Measurements from ENCODE around the gene EMP3. TPM values are rescaled to one million over a fixed set of nuclear protein-coding genes. Genes with fewer than 3 reads are reported as not detected.

EMP3 gene
- total RNA-seq, 2 donors from 2014 or later = 11.6 to 29.4 TPM

DNA sequence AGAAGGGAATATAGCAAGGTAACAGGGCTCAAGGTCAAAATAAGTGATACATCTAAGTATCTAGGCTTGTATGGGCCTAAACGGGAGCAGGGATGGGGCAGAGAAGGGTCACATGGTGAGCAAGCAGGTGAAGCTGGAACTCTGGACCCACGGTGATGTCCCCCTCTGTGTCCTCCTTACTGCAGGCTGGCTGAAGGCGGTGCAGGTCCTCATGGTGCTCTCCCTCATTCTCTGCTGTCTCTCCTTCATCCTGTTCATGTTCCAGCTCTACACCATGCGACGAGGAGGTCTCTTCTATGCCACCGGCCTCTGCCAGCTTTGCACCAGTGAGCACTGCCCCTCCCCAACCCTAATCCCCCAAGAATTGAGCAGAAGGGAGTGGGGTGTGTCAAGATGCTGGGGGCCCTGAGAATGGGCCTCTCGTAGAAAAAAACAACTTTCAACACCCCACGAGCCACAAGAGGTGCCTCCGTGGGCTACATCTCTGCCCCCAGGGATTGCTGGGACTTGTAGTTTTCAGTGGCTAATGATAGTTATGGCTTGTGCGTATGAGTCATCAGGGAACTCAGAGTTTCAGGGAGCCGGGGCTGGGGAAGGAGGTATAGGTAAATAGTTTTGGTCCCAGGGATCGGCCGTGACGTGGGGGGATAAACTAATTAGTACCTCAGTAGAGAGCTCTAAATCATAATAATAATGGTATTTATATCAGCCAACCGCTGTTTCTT, 4.0 kb downstream of the EMP3 start:
- peak overlapping the region; percentile 85 for H3K27ac ChIP-seq
- intact Hi-C loops (cut with DNase I) = loop anchor here (10.0 kb wide), 1 partner anchor 285 kb away; the partner anchor contains the start of genes FAM83E, RPL18 and SPHK2
- no peak for DNase-seq
- no peaks in the 10 kb centered on the region for H3K27me3 ChIP-seq
- H3K36me3 ChIP-seq = no peaks in the 10 kb centered on the region
- H3K4me1 ChIP-seq = peaks cover 10% of the 10 kb centered on the region
- peak overlapping the region; percentile 41 for H3K4me3 ChIP-seq
- no peak overlapping the region for H3K9ac ChIP-seq (ENCODE audit: low read depth in 2 of 2, low read length in 2 of 2)
- no peaks in the 10 kb centered on the region for H3K9me3 ChIP-seq
- TF ChIP-seq CTCF (IDR thresholded peaks at IDR 0.05) = no peak

DNA sequence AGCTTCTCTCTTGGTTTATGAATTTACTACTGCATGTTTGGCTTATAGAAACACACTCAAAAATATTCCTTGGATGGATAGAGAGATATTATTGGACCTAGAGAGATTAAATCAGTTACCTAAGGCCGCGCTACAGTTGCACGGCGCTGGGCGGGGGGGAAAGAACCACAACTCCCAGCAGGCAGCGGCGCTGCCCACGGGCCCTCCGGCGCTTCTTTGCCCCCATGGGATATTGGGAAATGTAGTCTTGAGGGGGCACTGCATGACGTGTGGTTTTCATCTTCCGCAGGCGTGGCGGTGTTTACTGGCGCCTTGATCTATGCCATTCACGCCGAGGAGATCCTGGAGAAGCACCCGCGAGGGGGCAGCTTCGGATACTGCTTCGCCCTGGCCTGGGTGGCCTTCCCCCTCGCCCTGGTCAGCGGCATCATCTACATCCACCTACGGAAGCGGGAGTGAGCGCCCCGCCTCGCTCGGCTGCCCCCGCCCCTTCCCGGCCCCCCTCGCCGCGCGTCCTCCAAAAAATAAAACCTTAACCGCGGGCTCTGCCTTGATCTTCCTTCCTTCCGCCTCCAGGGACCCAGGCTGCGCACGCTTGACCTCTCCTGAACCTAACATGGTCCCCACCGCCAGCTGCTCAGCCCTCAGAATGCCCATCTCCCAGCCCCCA, 4.8 kb downstream of the EMP3 start:
- peaks cover 10% of the 10 kb centered on the region for H3K4me1 ChIP-seq
- intact Hi-C loops (cut with DNase I) = no loop called here
- TF ChIP-seq CTCF (IDR thresholded peaks at IDR 0.05) = no peak
- H3K27me3 ChIP-seq = no peaks in the 10 kb centered on the region
- H3K36me3 ChIP-seq = no peaks in the 10 kb centered on the region
- peak; percentile 88 for DNase-seq
- peak overlapping the region; percentile 85 for H3K27ac ChIP-seq
- no peaks in the 10 kb centered on the region for H3K9me3 ChIP-seq
- H3K4me3 ChIP-seq = peak overlapping the region; percentile 41
- H3K9ac ChIP-seq (ENCODE audit: low read depth in 2 of 2, low read length in 2 of 2) = peak overlapping the region; percentile 72 to 73

DNA sequence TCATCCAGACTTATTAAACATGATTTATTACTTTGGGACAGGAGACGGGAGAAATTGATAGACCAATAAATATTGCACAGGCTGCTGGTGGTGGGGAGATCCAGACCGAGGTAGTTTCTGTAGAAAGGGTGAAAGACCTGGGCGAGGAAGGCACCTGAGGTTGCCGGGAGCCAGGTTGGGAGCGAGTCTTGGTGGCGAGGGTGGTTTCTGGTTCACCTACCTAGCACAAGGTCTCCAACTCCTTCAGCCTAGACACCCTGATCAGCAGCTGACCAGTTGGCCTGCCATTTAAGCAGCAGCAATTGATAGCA, 7.0 kb downstream of the EMP3 start:
- Histone ChIP-seq H3K36me3 (no peaks in the 10 kb centered on the region), H3K4me3 (peak overlapping the region; percentile 1), H3K27ac (peak overlapping the region; percentile 98), H3K4me1 (peaks cover 10% of the 10 kb centered on the region), H3K9me3 (no peaks in the 10 kb centered on the region), H3K27me3 (no peaks in the 10 kb centered on the region), H3K9ac (ENCODE audit: low read depth in 2 of 2, low read length in 2 of 2) (peak overlapping the region in 1 of 2 donors; percentile 98)
- TF ChIP-seq CTCF (IDR thresholded peaks at IDR 0.05) = no peak
- DNase-seq = no peak
- intact Hi-C loops (cut with DNase I) = no loop called here

DNA sequence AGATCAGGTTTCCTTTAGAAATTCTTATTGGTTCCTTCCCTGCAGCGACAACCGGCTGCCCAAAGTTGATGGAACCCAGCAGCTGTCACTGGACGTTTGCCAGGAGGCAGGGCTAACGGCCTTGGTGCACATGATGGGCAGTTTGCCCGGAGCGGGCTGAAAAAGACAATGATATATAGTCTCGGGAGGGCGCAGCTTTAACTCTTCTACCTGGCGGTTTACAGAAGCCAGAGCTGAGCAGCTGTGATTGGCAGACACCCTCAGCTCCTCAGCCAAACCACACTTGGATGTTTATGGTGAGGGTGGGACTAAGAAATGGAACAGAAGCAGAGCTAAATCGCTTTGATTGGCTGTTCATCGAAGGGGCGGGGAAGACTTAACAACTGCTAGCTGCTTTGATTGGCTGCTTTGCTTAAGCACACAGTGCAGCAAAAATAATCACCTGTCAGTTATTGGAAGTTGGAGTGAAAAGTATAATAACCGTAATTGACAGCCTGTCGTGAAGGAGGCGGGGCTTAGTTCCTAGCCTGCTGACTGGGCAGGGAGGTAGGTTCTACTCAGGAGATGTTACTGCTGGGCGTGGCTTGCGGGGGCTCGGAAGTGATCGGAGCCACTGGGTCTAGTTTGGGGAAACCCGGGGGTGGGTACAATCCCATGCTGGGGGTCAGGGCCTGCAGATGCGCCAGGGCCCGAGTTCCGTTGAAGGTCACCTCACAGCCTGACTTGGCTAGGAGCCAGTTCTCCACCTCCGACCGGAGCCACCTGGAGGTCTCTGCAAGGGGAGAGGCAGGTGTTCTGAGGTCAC, 7.5 kb downstream of the EMP3 start:
- peak; percentile 98 for DNase-seq
- H3K36me3 ChIP-seq = no peaks in the 10 kb centered on the region
- peak overlapping the region; percentile 55 for H3K4me3 ChIP-seq
- peak overlapping the region; percentile 98 for H3K27ac ChIP-seq
- H3K9me3 ChIP-seq = no peaks in the 10 kb centered on the region
- H3K9ac ChIP-seq (ENCODE audit: low read depth in 2 of 2, low read length in 2 of 2) = peak overlapping the region; percentile 73 to 98
- H3K4me1 ChIP-seq = peaks cover 10% of the 10 kb centered on the region
- no peaks in the 10 kb centered on the region for H3K27me3 ChIP-seq
- intact Hi-C loops (cut with DNase I) = no loop called here
- TF ChIP-seq CTCF (IDR thresholded peaks at IDR 0.05) = no peak
